ENCODE results near the gene IKZF4. TPM values are rescaled to one million over a fixed set of nuclear protein-coding genes. Genes with fewer than 3 reads are reported as not detected.
"Not testable (repeated sequence)": the region's sequence is repeated elsewhere in the genome, so short reads cannot be mapped to it uniquely, and the experiment has no call there.

The IKZF4 gene
- polyA plus RNA-seq, 4 donors = 1.1 to 16.1 (median 1.6) TPM

GRCh38 chr12:55979069-55979468, 41.8 kb upstream of the IKZF4 start:
- no peak for FAIRE-seq
- Histone ChIP-seq H3K4me3 (ENCODE audit: low read depth in 1 of 3, low read length in 3 of 3) (no peak overlapping the region), H3K27me3 (ENCODE audit: control insufficient read depth in 3 of 3, insufficient read depth in 3 of 3, low read length in 3 of 3) (no peaks in the 10 kb centered on the region), H3K27ac (ENCODE audit: low read depth in 1 of 3, low read length in 2 of 3) (no peak overlapping the region), H3K9me3 (ENCODE audit: control insufficient read depth in 2 of 2, insufficient read depth in 1 of 2, low read depth in 1 of 2, low read length in 1 of 2) (no peaks in the 10 kb centered on the region), H3K36me3 (ENCODE audit: control insufficient read depth in 3 of 3, insufficient read depth in 2 of 3, low read depth in 1 of 3, low read length in 3 of 3) (peaks cover 4 to 38% (median 9%) of the 10 kb centered on the region in 3 donors), H3K4me1 (ENCODE audit: control insufficient read depth in 3 of 3, insufficient read depth in 2 of 3, low read depth in 1 of 3, low read length in 2 of 3) (peaks cover 0 to 6% (median 0%) of the 10 kb centered on the region in 3 donors)
- no peak for DNase-seq
- WGBS, 3 donors = 90 to 96% (median 93%) methylated on average over 3 of the region's 3 CpGs

GRCh38 chr12:55981882-55982281, 39.0 kb upstream of the IKZF4 start:
- DNase-seq; H3K27ac ChIP-seq (ENCODE audit: low read depth in 1 of 3, low read length in 2 of 3); H3K4me1 ChIP-seq (ENCODE audit: control insufficient read depth in 3 of 3, insufficient read depth in 2 of 3, low read depth in 1 of 3, low read length in 2 of 3); H3K27me3 ChIP-seq (ENCODE audit: control insufficient read depth in 3 of 3, insufficient read depth in 3 of 3, low read length in 3 of 3); H3K9me3 ChIP-seq (ENCODE audit: control insufficient read depth in 2 of 2, insufficient read depth in 1 of 2, low read depth in 1 of 2, low read length in 1 of 2); H3K4me3 ChIP-seq (ENCODE audit: low read depth in 1 of 3, low read length in 3 of 3); FAIRE-seq: not testable (repeated sequence)
- WGBS, 3 donors = 68 to 69% (median 68%) methylated on average over 5 of the region's 5 CpGs
- peaks cover 6 to 46% (median 12%) of the 10 kb centered on the region in 3 donors for H3K36me3 ChIP-seq (ENCODE audit: control insufficient read depth in 3 of 3, insufficient read depth in 2 of 3, low read depth in 1 of 3, low read length in 3 of 3)

- H3K27ac ChIP-seq (ENCODE audit: low read depth in 1 of 3, low read length in 2 of 3) = no peak overlapping the region
- DNase-seq (no peak), FAIRE-seq (no peak)
- no peaks in the 10 kb centered on the region for H3K9me3 ChIP-seq (ENCODE audit: control insufficient read depth in 2 of 2, insufficient read depth in 1 of 2, low read depth in 1 of 2, low read length in 1 of 2)
- H3K4me3 ChIP-seq (ENCODE audit: low read depth in 1 of 3, low read length in 3 of 3) = no peak overlapping the region
- peaks cover 10 to 49% (median 12%) of the 10 kb centered on the region in 3 donors for H3K36me3 ChIP-seq (ENCODE audit: control insufficient read depth in 3 of 3, insufficient read depth in 2 of 3, low read depth in 1 of 3, low read length in 3 of 3)
- H3K27me3 ChIP-seq (ENCODE audit: control insufficient read depth in 3 of 3, insufficient read depth in 3 of 3, low read length in 3 of 3) = no peaks in the 10 kb centered on the region
- WGBS, 3 donors = 71 to 84% (median 82%) methylated on average over 3 of the region's 3 CpGs
- no peaks in the 10 kb centered on the region for H3K4me1 ChIP-seq (ENCODE audit: control insufficient read depth in 3 of 3, insufficient read depth in 2 of 3, low read depth in 1 of 3, low read length in 2 of 3)
Observed at GRCh38 chr12:55982319-55982936, 38.4 kb upstream of the IKZF4 start.

- no peaks in the 10 kb centered on the region for H3K4me1 ChIP-seq (ENCODE audit: control insufficient read depth in 3 of 3, insufficient read depth in 2 of 3, low read depth in 1 of 3, low read length in 2 of 3)
- DNase-seq = no peak
- H3K4me3 ChIP-seq (ENCODE audit: low read depth in 1 of 3, low read length in 3 of 3) = no peak overlapping the region
- no peaks in the 10 kb centered on the region for H3K27me3 ChIP-seq (ENCODE audit: control insufficient read depth in 3 of 3, insufficient read depth in 3 of 3, low read length in 3 of 3)
- peaks cover 10 to 56% (median 15%) of the 10 kb centered on the region in 3 donors for H3K36me3 ChIP-seq (ENCODE audit: control insufficient read depth in 3 of 3, insufficient read depth in 2 of 3, low read depth in 1 of 3, low read length in 3 of 3)
- no peaks in the 10 kb centered on the region for H3K9me3 ChIP-seq (ENCODE audit: control insufficient read depth in 2 of 2, insufficient read depth in 1 of 2, low read depth in 1 of 2, low read length in 1 of 2)
- no peak overlapping the region for H3K27ac ChIP-seq (ENCODE audit: low read depth in 1 of 3, low read length in 2 of 3)
- WGBS, 3 donors = 77 to 88% (median 84%) methylated on average over 4 of the region's 4 CpGs
- no peak for FAIRE-seq
Observed at GRCh38 chr12:55983232-55983842, 37.5 kb upstream of the IKZF4 start.

GRCh38 chr12:55984861-55985260, 36.0 kb upstream of the IKZF4 start:
- Histone ChIP-seq H3K4me3 (ENCODE audit: low read depth in 1 of 3, low read length in 3 of 3) (no peak overlapping the region), H3K27me3 (ENCODE audit: control insufficient read depth in 3 of 3, insufficient read depth in 3 of 3, low read length in 3 of 3) (no peaks in the 10 kb centered on the region), H3K4me1 (ENCODE audit: control insufficient read depth in 3 of 3, insufficient read depth in 2 of 3, low read depth in 1 of 3, low read length in 2 of 3) (no peaks in the 10 kb centered on the region), H3K36me3 (ENCODE audit: control insufficient read depth in 3 of 3, insufficient read depth in 2 of 3, low read depth in 1 of 3, low read length in 3 of 3) (peaks cover 11 to 67% (median 14%) of the 10 kb centered on the region in 3 donors), H3K9me3 (ENCODE audit: control insufficient read depth in 2 of 2, insufficient read depth in 1 of 2, low read depth in 1 of 2, low read length in 1 of 2) (no peaks in the 10 kb centered on the region), H3K27ac (ENCODE audit: low read depth in 1 of 3, low read length in 2 of 3) (no peak overlapping the region)
- FAIRE-seq (no peak), DNase-seq (no peak)
- 53 to 62% (median 57%) methylated on average over 2 of the region's 2 CpGs for WGBS, 3 donors

- Histone ChIP-seq H3K27ac (ENCODE audit: low read depth in 1 of 3, low read length in 2 of 3) (no peak overlapping the region), H3K36me3 (ENCODE audit: control insufficient read depth in 3 of 3, insufficient read depth in 2 of 3, low read depth in 1 of 3, low read length in 3 of 3) (peaks cover 14 to 69% (median 14%) of the 10 kb centered on the region in 3 donors), H3K4me3 (ENCODE audit: low read depth in 1 of 3, low read length in 3 of 3) (no peak overlapping the region), H3K9me3 (ENCODE audit: control insufficient read depth in 2 of 2, insufficient read depth in 1 of 2, low read depth in 1 of 2, low read length in 1 of 2) (no peaks in the 10 kb centered on the region), H3K27me3 (ENCODE audit: control insufficient read depth in 3 of 3, insufficient read depth in 3 of 3, low read length in 3 of 3) (no peaks in the 10 kb centered on the region), H3K4me1 (ENCODE audit: control insufficient read depth in 3 of 3, insufficient read depth in 2 of 3, low read depth in 1 of 3, low read length in 2 of 3) (no peaks in the 10 kb centered on the region)
- FAIRE-seq = no peak
- no peak for DNase-seq
- WGBS, 3 donors = 91 to 93% (median 91%) methylated on average over 4 of the region's 4 CpGs
Observed at GRCh38 chr12:55985341-55985740, 35.5 kb upstream of the IKZF4 start.

GRCh38 chr12:55985976-55986375, 34.9 kb upstream of the IKZF4 start:
- 95 to 96% (median 96%) methylated on average over 7 of the region's 7 CpGs for WGBS, 3 donors
- peaks cover 12 to 68% (median 20%) of the 10 kb centered on the region in 3 donors for H3K36me3 ChIP-seq (ENCODE audit: control insufficient read depth in 3 of 3, insufficient read depth in 2 of 3, low read depth in 1 of 3, low read length in 3 of 3)
- H3K4me1 ChIP-seq (ENCODE audit: control insufficient read depth in 3 of 3, insufficient read depth in 2 of 3, low read depth in 1 of 3, low read length in 2 of 3); H3K27me3 ChIP-seq (ENCODE audit: control insufficient read depth in 3 of 3, insufficient read depth in 3 of 3, low read length in 3 of 3); H3K27ac ChIP-seq (ENCODE audit: low read depth in 1 of 3, low read length in 2 of 3); H3K9me3 ChIP-seq (ENCODE audit: control insufficient read depth in 2 of 2, insufficient read depth in 1 of 2, low read depth in 1 of 2, low read length in 1 of 2); DNase-seq; FAIRE-seq; H3K4me3 ChIP-seq (ENCODE audit: low read depth in 1 of 3, low read length in 3 of 3): not testable (repeated sequence)

GRCh38 chr12:55991110-55991509, 29.7 kb upstream of the IKZF4 start:
- 80 to 90% (median 90%) methylated on average over 3 of the region's 3 CpGs for WGBS, 3 donors
- FAIRE-seq (no peak), DNase-seq (no peak)
- peaks cover 0 to 29% (median 0%) of the 10 kb centered on the region in 3 donors for H3K4me1 ChIP-seq (ENCODE audit: control insufficient read depth in 3 of 3, insufficient read depth in 2 of 3, low read depth in 1 of 3, low read length in 2 of 3)
- H3K4me3 ChIP-seq (ENCODE audit: low read depth in 1 of 3, low read length in 3 of 3) = no peak overlapping the region
- no peak overlapping the region for H3K27ac ChIP-seq (ENCODE audit: low read depth in 1 of 3, low read length in 2 of 3)
- H3K9me3 ChIP-seq (ENCODE audit: control insufficient read depth in 2 of 2, insufficient read depth in 1 of 2, low read depth in 1 of 2, low read length in 1 of 2) = no peaks in the 10 kb centered on the region
- H3K36me3 ChIP-seq (ENCODE audit: control insufficient read depth in 3 of 3, insufficient read depth in 2 of 3, low read depth in 1 of 3, low read length in 3 of 3) = peaks cover 14 to 71% (median 31%) of the 10 kb centered on the region in 3 donors
- no peaks in the 10 kb centered on the region for H3K27me3 ChIP-seq (ENCODE audit: control insufficient read depth in 3 of 3, insufficient read depth in 3 of 3, low read length in 3 of 3)
